Stomach (tissue), 9 donors: Measurements from ENCODE around the gene C1QTNF7. TPM values are rescaled to one million over a fixed set of nuclear protein-coding genes. Genes with fewer than 3 reads are reported as not detected.
A peak's percentile ranks its signal among the peaks of the same experiment; 100 is the strongest.

ENCODE experiments used
- DNase-seq, 2 donors: peaks; one replicate each; pipeline versions ENCODE4 v3.0.0 to v3.0.0-alpha.2; 2013 to 2019
- H3K27ac ChIP-seq, 5 donors: fragments of 200-600 bp in 4 of 5; sonication (generic) in 4 of 5; one replicate each; pipeline ENCODE4 v1.5.1; 2013 to 2019; ENCODE audit warnings: mild to moderate bottlenecking in 1 of 5, moderate library complexity in 1 of 5
- H3K27me3 ChIP-seq, 3 donors: fragments of 200-600 bp; sonication (generic); one replicate each; pipeline ENCODE4 v1.5.1; 2017 to 2019; ENCODE audit warnings: mixed run types in 1 of 3
- H3K36me3 ChIP-seq, 4 donors: fragments of 200-600 bp; sonication (generic); 1 replicate in 3 of 4; 2 replicates in 1 of 4; pipeline ENCODE4 v1.5.1; 2016 to 2019
- H3K4me1 ChIP-seq, 4 donors: fragments of 200-600 bp; sonication (generic); one replicate each; pipeline ENCODE4 v1.5.1; 2016 to 2019
- H3K4me3 ChIP-seq, 4 donors: fragments of 200-600 bp; sonication (generic) in 3 of 4; one replicate each; pipeline ENCODE4 v1.5.1; 2016 to 2019; ENCODE audit warnings: mild to moderate bottlenecking in 1 of 4
- H3K9me3 ChIP-seq, 4 donors: fragments of 200-600 bp; sonication (generic); one replicate each; pipeline ENCODE4 v1.5.1; 2016 to 2019
- CTCF ChIP-seq, 7 experiments: fragments of 450-650 bp in 4 of 7; fragments of 200-600 bp in 3 of 7; sonication (generic) in 3 of 7; IDR thresholded peaks; one replicate each; pipeline ENCODE4 v1.5.1; 2016 to 2019; ENCODE audit warnings: antibody characterized with exemption in 7 of 7, control low read depth in 2 of 7, mild to moderate bottlenecking in 1 of 7
- EP300 ChIP-seq: sonication (generic); formaldehyde crosslinking; IDR thresholded peaks from one replicate; pipeline ENCODE4 v1.6.1; 2017; ENCODE audit warnings: antibody characterized with exemption
- POLR2A ChIP-seq, 4 donors: fragments of 450-650 bp; IDR thresholded peaks; one replicate each; pipeline ENCODE4 v1.6.1; 2016; ENCODE audit warnings: antibody characterized with exemption in 4 of 4, control low read depth in 2 of 4, mild to moderate bottlenecking in 1 of 4, moderate library complexity in 1 of 4
- POLR2AphosphoS5 ChIP-seq, 3 donors: sonication (generic); formaldehyde crosslinking; IDR thresholded peaks; one replicate each; pipeline ENCODE4 v1.6.1; 2016; ENCODE audit warnings: antibody characterized with exemption in 3 of 3
- WGBS, 5 donors: extraction: QIAGEN DNeasy Blood & Tissue Kit in 3 of 5; methylation state at CpG; one replicate each; pipeline versions ENCODE4 v1.1.5 to v1.1.7; 2013 to 2018; 5-methylcytosine and 5-hydroxymethylcytosine counted together
- intact Hi-C: fragments of 100-400 bp; cut with DNase I; formaldehyde crosslinking; loops from one replicate; pipeline ENCODE4 v1.15.1; 2023; ENCODE audit warnings: low total_unique reads
- polyA plus RNA-seq, 3 donors: library from polyadenylated mRNA; stranded (reverse); fragments of 200-250 nt; gene quantifications; one replicate each; pipeline ENCODE4 v1.2.3, GENCODE V29; 2013
- total RNA-seq, 5 donors: library from RNA; depleted of rRNA; stranded (reverse); fragments of >200 nt; gene quantifications; one replicate each; pipeline versions ENCODE4 v1.1.0 to v1.2.3, GENCODE V29; 2014 to 2016
- donor health status: healthy with polysubstance abuse.
- donor health status: Bipolar disorder and iron deficiency.
- donor health status: healthy.

C1QTNF7 gene
- total and polyA plus RNA-seq, 8 donors: 0.68 to 73.2 (median 4.0) TPM

- H3K4me3 ChIP-seq: no peak overlapping the region
- intact Hi-C loops: no loop called here
- H3K9me3 ChIP-seq: no peaks in the 10 kb centered on the region
- WGBS, 5 donors: 41 to 60% (median 53%) methylated on average over 4 of the region's 4 CpGs
- peaks cover 0 to 45% (median 23%) of the 10 kb centered on the region in 4 donors for H3K4me1 ChIP-seq
- H3K27ac ChIP-seq: no peak overlapping the region
- H3K36me3 ChIP-seq: no peaks in the 10 kb centered on the region
- no peaks in the 10 kb centered on the region for H3K27me3 ChIP-seq
- DNase-seq: no peak
- TF ChIP-seq EP300 (no peak), POLR2AphosphoS5 (IDR thresholded peaks at IDR 0.05) (no peak), CTCF (IDR thresholded peaks at IDR 0.05) (no peak)
Measured at GRCh38 chr4:15398732-15399131, 29.1 kb upstream of the C1QTNF7 start.

- 75 to 87% (median 82%) methylated on average over 3 of the region's 3 CpGs for WGBS, 5 donors
- H3K36me3 ChIP-seq: no peaks in the 10 kb centered on the region
- H3K27ac ChIP-seq: peak overlapping the region in 4 of 5 donors; percentile 46 to 63 (median 52)
- TF ChIP-seq CTCF (IDR thresholded peaks at IDR 0.05): no peak
- no peak for TF ChIP-seq POLR2AphosphoS5 (IDR thresholded peaks at IDR 0.05)
- no peak for TF ChIP-seq POLR2A (IDR thresholded peaks at IDR 0.05)
- no peak for TF ChIP-seq EP300
- peaks cover 0 to 45% (median 23%) of the 10 kb centered on the region in 4 donors for H3K4me1 ChIP-seq
- no peak overlapping the region for H3K4me3 ChIP-seq
- H3K9me3 ChIP-seq: no peaks in the 10 kb centered on the region
- DNase-seq: no peak
- H3K27me3 ChIP-seq: no peaks in the 10 kb centered on the region
- intact Hi-C loops: no loop called here
Measured at GRCh38 chr4:15400226-15400625, 27.6 kb upstream of the C1QTNF7 start.

- no peaks in the 10 kb centered on the region for H3K27me3 ChIP-seq
- peaks cover 0 to 49% (median 23%) of the 10 kb centered on the region in 4 donors for H3K4me1 ChIP-seq
- peak overlapping the region in 4 of 5 donors; percentile 46 to 63 (median 58) for H3K27ac ChIP-seq
- H3K4me3 ChIP-seq: no peak overlapping the region
- intact Hi-C loops: no loop called here
- DNase-seq: peak in 1 of 2 donors; percentile 55
- no peaks in the 10 kb centered on the region for H3K36me3 ChIP-seq
- TF ChIP-seq POLR2AphosphoS5 (IDR thresholded peaks at IDR 0.05): peak in 1 of 3 donors; percentile 35
- no peak for TF ChIP-seq POLR2A (IDR thresholded peaks at IDR 0.05)
- no peaks in the 10 kb centered on the region for H3K9me3 ChIP-seq
- 52 to 66% (median 58%) methylated on average over 9 of the region's 9 CpGs for WGBS, 5 donors
Measured at GRCh38 chr4:15400981-15401671, 26.7 kb upstream of the C1QTNF7 start.

DNA sequence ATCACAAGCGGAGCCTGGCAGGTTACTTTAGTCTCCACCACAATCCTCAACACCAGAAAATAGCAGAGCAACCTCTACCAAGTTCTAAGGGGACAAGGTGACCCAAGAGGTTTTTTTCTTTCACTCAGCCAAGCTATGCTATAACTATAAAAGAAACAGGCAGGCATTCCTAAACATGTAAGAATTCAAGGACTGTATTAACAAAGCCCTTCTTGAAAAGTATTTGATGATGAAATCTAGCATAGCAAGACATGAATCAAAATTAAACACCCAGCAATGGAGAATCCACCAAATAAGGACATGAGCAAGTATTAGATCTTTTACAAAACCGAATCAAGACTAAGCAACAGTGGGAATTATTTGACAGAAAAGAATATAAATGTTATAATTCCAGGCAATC is 25.7 kb upstream of the C1QTNF7 start:
- H3K27ac ChIP-seq: peak overlapping the region in 4 of 5 donors; percentile 46 to 63 (median 58)
- no peaks in the 10 kb centered on the region for H3K9me3 ChIP-seq
- 61 to 65% (median 62%) methylated on average over 2 of the region's 2 CpGs for WGBS, 5 donors

More for the DNA sequence above, 25.7 kb upstream of the C1QTNF7 start:
- peaks cover 0 to 49% (median 23%) of the 10 kb centered on the region in 4 donors for H3K4me1 ChIP-seq
- no peaks in the 10 kb centered on the region for H3K27me3 ChIP-seq
- TF ChIP-seq EP300: no peak
- TF ChIP-seq POLR2AphosphoS5 (IDR thresholded peaks at IDR 0.05): no peak
- TF ChIP-seq CTCF (IDR thresholded peaks at IDR 0.05): no peak
- TF ChIP-seq POLR2A (IDR thresholded peaks at IDR 0.05): no peak
- H3K36me3 ChIP-seq: no peaks in the 10 kb centered on the region
- no peak for DNase-seq
- no peak overlapping the region for H3K4me3 ChIP-seq
- intact Hi-C loops: no loop called here
